ENCODE data around the gene GALNT14. TPM values are rescaled to one million over a fixed set of nuclear protein-coding genes. Genes with fewer than 3 reads are reported as not detected.

The GALNT14 gene
- total and polyA plus RNA-seq, 2 donors (not counting 1 experiment from before 2014, with no cell fraction given) = 0.15 to 0.83 TPM

GRCh38 chr2:30927465-30928075 is 210.7 kb downstream of the GALNT14 start:
- Histone ChIP-seq H3K27me3 (ENCODE audit: control insufficient read depth, insufficient read depth, low read length) (no peaks in the 10 kb centered on the region), H3K4me1 (ENCODE audit: control insufficient read depth, extremely low read depth, insufficient read depth, low read length) (no peaks in the 10 kb centered on the region), H3K36me3 (ENCODE audit: control insufficient read depth, insufficient read depth, low read length) (no peaks in the 10 kb centered on the region), H3K4me3 (replicated peaks in 1 of 4; ENCODE audit: control extremely low read depth in 1 of 4, insufficient read depth in 1 of 4, low read depth in 3 of 4, low read length in 4 of 4) (no peak overlapping the region), H3K9me3 (ENCODE audit: control insufficient read depth, insufficient read depth, low read depth, low read length) (no peaks in the 10 kb centered on the region), H2AFZ (ENCODE audit: low read length) (no peak overlapping the region), H3K9ac (ENCODE audit: insufficient read depth, low read length) (no peak overlapping the region), H3K4me2 (ENCODE audit: extremely low read depth, insufficient read depth, low read length) (no peak overlapping the region), H3K27ac (ENCODE audit: insufficient read depth, low read length) (no peak overlapping the region), H4K20me1 (ENCODE audit: control insufficient read depth, extremely low read depth, insufficient read depth, low read length) (no peaks in the 10 kb centered on the region), H3K79me2 (ENCODE audit: control insufficient read depth, insufficient read depth, low read length) (no peaks in the 10 kb centered on the region)
- no peak for DNase-seq (ENCODE audit: low read depth in 2 of 2)
- TF ChIP-seq, protein P1, sequence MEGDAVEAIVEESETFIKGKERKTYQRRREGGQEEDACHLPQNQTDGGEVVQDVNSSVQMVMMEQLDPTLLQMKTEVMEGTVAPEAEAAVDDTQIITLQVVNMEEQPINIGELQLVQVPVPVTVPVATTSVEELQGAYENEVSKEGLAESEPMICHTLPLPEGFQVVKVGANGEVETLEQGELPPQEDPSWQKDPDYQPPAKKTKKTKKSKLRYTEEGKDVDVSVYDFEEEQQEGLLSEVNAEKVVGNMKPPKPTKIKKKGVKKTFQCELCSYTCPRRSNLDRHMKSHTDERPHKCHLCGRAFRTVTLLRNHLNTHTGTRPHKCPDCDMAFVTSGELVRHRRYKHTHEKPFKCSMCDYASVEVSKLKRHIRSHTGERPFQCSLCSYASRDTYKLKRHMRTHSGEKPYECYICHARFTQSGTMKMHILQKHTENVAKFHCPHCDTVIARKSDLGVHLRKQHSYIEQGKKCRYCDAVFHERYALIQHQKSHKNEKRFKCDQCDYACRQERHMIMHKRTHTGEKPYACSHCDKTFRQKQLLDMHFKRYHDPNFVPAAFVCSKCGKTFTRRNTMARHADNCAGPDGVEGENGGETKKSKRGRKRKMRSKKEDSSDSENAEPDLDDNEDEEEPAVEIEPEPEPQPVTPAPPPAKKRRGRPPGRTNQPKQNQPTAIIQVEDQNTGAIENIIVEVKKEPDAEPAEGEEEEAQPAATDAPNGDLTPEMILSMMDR (conservative IDR thresholded peaks at IDR 0.05 in 1 of 2, IDR thresholded peaks at IDR 0.05 in 1 of 2; ENCODE audit: low read depth in 1 of 2, low read length in 2 of 2) = no peak
- TF ChIP-seq EZH2 (IDR thresholded peaks at IDR 0.05; ENCODE audit: low read length, missing control alignments) = no peak

GRCh38 chr2:30926606-30927005 is 211.6 kb downstream of the GALNT14 start:
- H3K36me3 ChIP-seq (ENCODE audit: control insufficient read depth, insufficient read depth, low read length) = no peaks in the 10 kb centered on the region
- no peaks in the 10 kb centered on the region for H3K9me3 ChIP-seq (ENCODE audit: control insufficient read depth, insufficient read depth, low read depth, low read length)
- H3K4me1 ChIP-seq (ENCODE audit: control insufficient read depth, extremely low read depth, insufficient read depth, low read length) = no peaks in the 10 kb centered on the region
- no peak overlapping the region for H3K4me3 ChIP-seq (replicated peaks in 1 of 4; ENCODE audit: control extremely low read depth in 1 of 4, insufficient read depth in 1 of 4, low read depth in 3 of 4, low read length in 4 of 4)
- no peaks in the 10 kb centered on the region for H4K20me1 ChIP-seq (ENCODE audit: control insufficient read depth, extremely low read depth, insufficient read depth, low read length)
- no peak overlapping the region for H2AFZ ChIP-seq (ENCODE audit: low read length)
- H3K27ac ChIP-seq (ENCODE audit: insufficient read depth, low read length) = no peak overlapping the region
- no peaks in the 10 kb centered on the region for H3K27me3 ChIP-seq (ENCODE audit: control insufficient read depth, insufficient read depth, low read length)
- TF ChIP-seq, protein P1 (conservative IDR thresholded peaks at IDR 0.05 in 1 of 2, IDR thresholded peaks at IDR 0.05 in 1 of 2; ENCODE audit: low read depth in 1 of 2, low read length in 2 of 2) = no peak
- H3K4me2 ChIP-seq (ENCODE audit: extremely low read depth, insufficient read depth, low read length) = no peak overlapping the region
- H3K79me2 ChIP-seq (ENCODE audit: control insufficient read depth, insufficient read depth, low read length) = no peaks in the 10 kb centered on the region
- H3K9ac ChIP-seq (ENCODE audit: insufficient read depth, low read length) = no peak overlapping the region
- no peak for DNase-seq (ENCODE audit: low read depth in 2 of 2)

- Histone ChIP-seq H3K27ac (ENCODE audit: insufficient read depth, low read length) (no peak overlapping the region), H3K27me3 (ENCODE audit: control insufficient read depth, insufficient read depth, low read length) (no peaks in the 10 kb centered on the region), H3K9ac (ENCODE audit: insufficient read depth, low read length) (no peak overlapping the region), H3K4me3 (replicated peaks in 1 of 4; ENCODE audit: control extremely low read depth in 1 of 4, insufficient read depth in 1 of 4, low read depth in 3 of 4, low read length in 4 of 4) (no peak overlapping the region), H3K79me2 (ENCODE audit: control insufficient read depth, insufficient read depth, low read length) (no peaks in the 10 kb centered on the region), H3K36me3 (ENCODE audit: control insufficient read depth, insufficient read depth, low read length) (no peaks in the 10 kb centered on the region), H3K4me1 (ENCODE audit: control insufficient read depth, extremely low read depth, insufficient read depth, low read length) (no peaks in the 10 kb centered on the region), H3K4me2 (ENCODE audit: extremely low read depth, insufficient read depth, low read length) (no peak overlapping the region), H3K9me3 (ENCODE audit: control insufficient read depth, insufficient read depth, low read depth, low read length) (no peaks in the 10 kb centered on the region), H4K20me1 (ENCODE audit: control insufficient read depth, extremely low read depth, insufficient read depth, low read length) (no peaks in the 10 kb centered on the region), H2AFZ (ENCODE audit: low read length) (no peak overlapping the region)
- DNase-seq (ENCODE audit: low read depth in 2 of 2) = no peak
- TF ChIP-seq, protein P1 (conservative IDR thresholded peaks at IDR 0.05 in 1 of 2, IDR thresholded peaks at IDR 0.05 in 1 of 2; ENCODE audit: low read depth in 1 of 2, low read length in 2 of 2) = no peak
- no peak for TF ChIP-seq EZH2 (IDR thresholded peaks at IDR 0.05; ENCODE audit: low read length, missing control alignments)
Measured at GRCh38 chr2:30923623-30924022, 214.6 kb downstream of the GALNT14 start.

All from fibroblast of lung (primary cell).